GM23338 (cell line): Measurements from ENCODE around the gene STON2. TPM values are rescaled to one million over a fixed set of nuclear protein-coding genes. Genes with fewer than 3 reads are reported as not detected.

Source experiments
- ATAC-seq: fragments of 200-7000 bp; cut with Tn5 transposase; 3 replicates; pipeline ENCODE4 v1.9.1; 2020
- DNase-seq: peaks from one replicate; pipeline ENCODE4 v3.0.0-alpha.2; 2015; ENCODE audit warnings: low spot score
- H2AFZ ChIP-seq: fragments of 200-600 bp; sonication (generic); 2 replicates; pipeline ENCODE4 v1.8.0; 2016; ENCODE audit warnings: antibody characterized with exemption, mild to moderate bottlenecking, moderate library complexity
- H3F3A ChIP-seq: fragments of 200-600 bp; sonication (generic); replicated peaks from 2 replicates; pipeline ENCODE4 v1.8.0; 2017; ENCODE audit warnings: antibody characterized with exemption, mixed run types, low read depth
- H3K27ac ChIP-seq: fragments of 200-600 bp; sonication (generic); 2 replicates; pipeline ENCODE4 v1.6.1; 2016; ENCODE audit warnings: low read depth
- H3K27me3 ChIP-seq: fragments of 200-600 bp; sonication (generic); 2 replicates; pipeline ENCODE4 v1.8.0; 2016; ENCODE audit warnings: mild to moderate bottlenecking, mixed run types, moderate library complexity; ENCODE audit not compliant: insufficient read depth
- H3K36me3 ChIP-seq: fragments of 200-600 bp; sonication (generic); 2 replicates; pipeline ENCODE4 v1.8.0; 2016; ENCODE audit warnings: mild to moderate bottlenecking; ENCODE audit not compliant: insufficient read depth
- H3K4me1 ChIP-seq: fragments of 200-600 bp; sonication (generic); 2 replicates; pipeline ENCODE4 v1.8.0; 2016; ENCODE audit warnings: mild to moderate bottlenecking, moderate library complexity; ENCODE audit not compliant: insufficient read depth
- H3K4me2 ChIP-seq: fragments of 200-600 bp; sonication (generic); 2 replicates; pipeline ENCODE4 v1.7.1; 2017; ENCODE audit warnings: mixed run types
- H3K4me3 ChIP-seq: fragments of 200-600 bp; sonication (generic); 2 replicates; pipeline ENCODE4 v1.6.1; 2016; ENCODE audit warnings: mixed run types
- H3K79me2 ChIP-seq: fragments of 200-600 bp; sonication (generic); replicated peaks from 2 replicates; pipeline ENCODE4 v1.8.0; 2017; ENCODE audit warnings: mild to moderate bottlenecking; ENCODE audit not compliant: insufficient read depth
- H3K9me2 ChIP-seq: fragments of 200-600 bp; sonication (generic); 2 replicates; pipeline ENCODE4 v1.8.0; 2017; ENCODE audit not compliant: insufficient read depth
- H4K20me1 ChIP-seq: fragments of 200-600 bp; sonication (generic); replicated peaks from 2 replicates; pipeline ENCODE4 v1.8.0; 2017; ENCODE audit warnings: mild to moderate bottlenecking; ENCODE audit not compliant: insufficient read depth
- H3K27ac Mint-ChIP-seq: 2 replicates; pipeline ENCODE4 v1.8.0; 2020; ENCODE audit warnings: inconsistent platforms, mild to moderate bottlenecking, moderate library complexity, mixed read lengths
- H3K27me3 Mint-ChIP-seq: 3 replicates; pipeline ENCODE4 v1.8.0; 2022; ENCODE audit warnings: low read depth, mild to moderate bottlenecking, moderate library complexity, mixed read lengths, inconsistent platforms; ENCODE audit not compliant: insufficient read depth, poor library complexity
- H3K36me3 Mint-ChIP-seq: 3 replicates; pipeline ENCODE4 v1.8.0; 2021; ENCODE audit warnings: low read depth, mild to moderate bottlenecking, inconsistent platforms, moderate library complexity, mixed read lengths
- H3K4me1 Mint-ChIP-seq: 3 replicates; pipeline ENCODE4 v1.8.0; 2020; ENCODE audit warnings: mild to moderate bottlenecking, inconsistent platforms, mixed read lengths
- H3K4me3 Mint-ChIP-seq: 3 replicates; pipeline ENCODE4 v1.8.0; 2021; ENCODE audit warnings: moderate library complexity, mild to moderate bottlenecking, inconsistent platforms, mixed read lengths
- H3K9me3 Mint-ChIP-seq: 3 replicates; pipeline ENCODE4 v1.8.0; 2020; ENCODE audit warnings: moderate library complexity, mild to moderate bottlenecking, inconsistent platforms, mixed read lengths
- CREB1 ChIP-seq: fragments of 250-450 bp; sonication (Bioruptor Pico); IDR thresholded peaks from 2 replicates; pipeline ENCODE4 v1.5.0; 2020; ENCODE audit warnings: low read depth, mild to moderate bottlenecking, moderate library complexity
- JUNB ChIP-seq: IDR thresholded peaks from one replicate; pipeline ENCODE4 v1.6.1; 2016; ENCODE audit warnings: antibody characterized with exemption; ENCODE audit not compliant: unreplicated experiment
- POLR2AphosphoS5 ChIP-seq: IDR thresholded peaks from 2 replicates; pipeline ENCODE4 v1.6.1; 2016; ENCODE audit warnings: antibody characterized with exemption, low read depth
- ZNF331 ChIP-seq: fragments of 250-450 bp; sonication (Bioruptor Pico); IDR thresholded peaks from 2 replicates; pipeline ENCODE4 v1.5.0; 2020; ENCODE audit warnings: low read depth, mild to moderate bottlenecking, moderate library complexity
- polyA plus RNA-seq: library from polyadenylated mRNA; unstranded; fragments of >200 nt; fragmentation: Nextera tagmentation; extraction: Ambion mirVana; gene quantifications from 2 replicates; pipeline ENCODE4 v1.2.1, GENCODE V29; 2016
- total RNA-seq: library from RNA; depleted of rRNA; stranded (reverse); fragments of >200 nt; shearing (Covaris generic); gene quantifications from 2 replicates; pipeline ENCODE4 v1.2.3, GENCODE V29; 2014
- TF ChIP-seq, protein P1 (sequence below): IDR thresholded peaks from 2 replicates; pipeline ENCODE4 v1.6.1; 2016; ENCODE audit warnings: antibody characterized with exemption
- TF ChIP-seq, protein P2 (sequence below): IDR thresholded peaks from one replicate; pipeline ENCODE4 v1.6.1; 2018; ENCODE audit warnings: antibody characterized with exemption; ENCODE audit not compliant: unreplicated experiment
- TF ChIP-seq, protein P3 (sequence below): fragments of 250-450 bp; sonication (Bioruptor Pico); IDR thresholded peaks from 2 replicates; pipeline ENCODE4 v1.5.0; 2020; ENCODE audit warnings: mild to moderate bottlenecking, moderate library complexity

STON2 gene
- total and polyA plus RNA-seq, 2 experiments from 2014 or later, result 8.2 to 71.0 TPM

DNA sequence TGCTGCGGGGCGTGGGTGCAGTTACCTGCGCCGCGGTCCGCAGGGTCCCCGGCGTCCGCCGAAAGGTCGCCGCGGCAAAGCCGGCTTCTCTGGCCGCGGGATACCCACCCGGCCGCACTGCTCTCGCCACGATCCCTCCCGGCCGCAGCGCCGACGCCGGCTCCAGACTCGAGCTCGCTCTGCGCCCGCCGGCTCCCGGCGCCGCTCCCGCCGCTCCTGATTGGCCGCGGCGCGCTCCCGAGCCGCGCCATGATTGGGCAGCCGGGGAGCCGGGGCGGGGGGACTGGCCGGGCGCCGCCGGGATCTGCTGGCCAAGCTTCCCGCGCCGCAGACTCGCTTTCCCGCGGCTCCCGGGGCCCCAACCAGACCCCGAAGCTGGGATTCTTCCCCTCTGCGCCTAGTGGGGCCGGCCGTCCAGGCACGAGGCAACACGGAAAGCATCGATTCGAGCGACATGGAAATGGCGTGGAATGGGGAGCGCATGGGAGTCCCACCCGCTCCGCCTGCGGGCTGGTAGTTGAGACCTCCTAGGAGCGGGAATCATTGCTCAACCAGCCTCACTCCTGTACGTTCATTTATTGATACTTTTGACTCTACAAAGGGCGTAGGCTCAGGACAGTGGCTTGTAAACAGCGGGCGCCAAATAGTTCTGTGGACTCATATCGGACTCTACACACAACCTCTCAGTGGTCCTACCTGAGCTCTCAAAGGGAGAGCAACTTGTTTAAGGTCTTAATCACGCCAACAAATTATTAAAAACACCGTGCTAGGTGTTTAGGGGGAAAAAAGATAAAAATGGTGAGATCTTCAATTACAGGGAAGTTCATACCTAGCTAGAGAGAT is 36.4 kb upstream of the STON2 start:
- H3F3A ChIP-seq, result no peaks in the 10 kb centered on the region
- peak overlapping the region; percentile 100 for H2AFZ ChIP-seq
- ATAC-seq (peak; percentile 89), DNase-seq (peak; percentile 92)
- TF ChIP-seq JUNB (no peak), ZNF331 (no peak), CREB1 (no peak), POLR2AphosphoS5 (peak; percentile 79)
- TF ChIP-seq, protein P1, sequence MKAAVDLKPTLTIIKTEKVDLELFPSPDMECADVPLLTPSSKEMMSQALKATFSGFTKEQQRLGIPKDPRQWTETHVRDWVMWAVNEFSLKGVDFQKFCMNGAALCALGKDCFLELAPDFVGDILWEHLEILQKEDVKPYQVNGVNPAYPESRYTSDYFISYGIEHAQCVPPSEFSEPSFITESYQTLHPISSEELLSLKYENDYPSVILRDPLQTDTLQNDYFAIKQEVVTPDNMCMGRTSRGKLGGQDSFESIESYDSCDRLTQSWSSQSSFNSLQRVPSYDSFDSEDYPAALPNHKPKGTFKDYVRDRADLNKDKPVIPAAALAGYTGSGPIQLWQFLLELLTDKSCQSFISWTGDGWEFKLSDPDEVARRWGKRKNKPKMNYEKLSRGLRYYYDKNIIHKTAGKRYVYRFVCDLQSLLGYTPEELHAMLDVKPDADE, result no peak
- TF ChIP-seq, protein P2, sequence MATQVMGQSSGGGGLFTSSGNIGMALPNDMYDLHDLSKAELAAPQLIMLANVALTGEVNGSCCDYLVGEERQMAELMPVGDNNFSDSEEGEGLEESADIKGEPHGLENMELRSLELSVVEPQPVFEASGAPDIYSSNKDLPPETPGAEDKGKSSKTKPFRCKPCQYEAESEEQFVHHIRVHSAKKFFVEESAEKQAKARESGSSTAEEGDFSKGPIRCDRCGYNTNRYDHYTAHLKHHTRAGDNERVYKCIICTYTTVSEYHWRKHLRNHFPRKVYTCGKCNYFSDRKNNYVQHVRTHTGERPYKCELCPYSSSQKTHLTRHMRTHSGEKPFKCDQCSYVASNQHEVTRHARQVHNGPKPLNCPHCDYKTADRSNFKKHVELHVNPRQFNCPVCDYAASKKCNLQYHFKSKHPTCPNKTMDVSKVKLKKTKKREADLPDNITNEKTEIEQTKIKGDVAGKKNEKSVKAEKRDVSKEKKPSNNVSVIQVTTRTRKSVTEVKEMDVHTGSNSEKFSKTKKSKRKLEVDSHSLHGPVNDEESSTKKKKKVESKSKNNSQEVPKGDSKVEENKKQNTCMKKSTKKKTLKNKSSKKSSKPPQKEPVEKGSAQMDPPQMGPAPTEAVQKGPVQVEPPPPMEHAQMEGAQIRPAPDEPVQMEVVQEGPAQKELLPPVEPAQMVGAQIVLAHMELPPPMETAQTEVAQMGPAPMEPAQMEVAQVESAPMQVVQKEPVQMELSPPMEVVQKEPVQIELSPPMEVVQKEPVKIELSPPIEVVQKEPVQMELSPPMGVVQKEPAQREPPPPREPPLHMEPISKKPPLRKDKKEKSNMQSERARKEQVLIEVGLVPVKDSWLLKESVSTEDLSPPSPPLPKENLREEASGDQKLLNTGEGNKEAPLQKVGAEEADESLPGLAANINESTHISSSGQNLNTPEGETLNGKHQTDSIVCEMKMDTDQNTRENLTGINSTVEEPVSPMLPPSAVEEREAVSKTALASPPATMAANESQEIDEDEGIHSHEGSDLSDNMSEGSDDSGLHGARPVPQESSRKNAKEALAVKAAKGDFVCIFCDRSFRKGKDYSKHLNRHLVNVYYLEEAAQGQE, result no peak
- TF ChIP-seq, protein P3, sequence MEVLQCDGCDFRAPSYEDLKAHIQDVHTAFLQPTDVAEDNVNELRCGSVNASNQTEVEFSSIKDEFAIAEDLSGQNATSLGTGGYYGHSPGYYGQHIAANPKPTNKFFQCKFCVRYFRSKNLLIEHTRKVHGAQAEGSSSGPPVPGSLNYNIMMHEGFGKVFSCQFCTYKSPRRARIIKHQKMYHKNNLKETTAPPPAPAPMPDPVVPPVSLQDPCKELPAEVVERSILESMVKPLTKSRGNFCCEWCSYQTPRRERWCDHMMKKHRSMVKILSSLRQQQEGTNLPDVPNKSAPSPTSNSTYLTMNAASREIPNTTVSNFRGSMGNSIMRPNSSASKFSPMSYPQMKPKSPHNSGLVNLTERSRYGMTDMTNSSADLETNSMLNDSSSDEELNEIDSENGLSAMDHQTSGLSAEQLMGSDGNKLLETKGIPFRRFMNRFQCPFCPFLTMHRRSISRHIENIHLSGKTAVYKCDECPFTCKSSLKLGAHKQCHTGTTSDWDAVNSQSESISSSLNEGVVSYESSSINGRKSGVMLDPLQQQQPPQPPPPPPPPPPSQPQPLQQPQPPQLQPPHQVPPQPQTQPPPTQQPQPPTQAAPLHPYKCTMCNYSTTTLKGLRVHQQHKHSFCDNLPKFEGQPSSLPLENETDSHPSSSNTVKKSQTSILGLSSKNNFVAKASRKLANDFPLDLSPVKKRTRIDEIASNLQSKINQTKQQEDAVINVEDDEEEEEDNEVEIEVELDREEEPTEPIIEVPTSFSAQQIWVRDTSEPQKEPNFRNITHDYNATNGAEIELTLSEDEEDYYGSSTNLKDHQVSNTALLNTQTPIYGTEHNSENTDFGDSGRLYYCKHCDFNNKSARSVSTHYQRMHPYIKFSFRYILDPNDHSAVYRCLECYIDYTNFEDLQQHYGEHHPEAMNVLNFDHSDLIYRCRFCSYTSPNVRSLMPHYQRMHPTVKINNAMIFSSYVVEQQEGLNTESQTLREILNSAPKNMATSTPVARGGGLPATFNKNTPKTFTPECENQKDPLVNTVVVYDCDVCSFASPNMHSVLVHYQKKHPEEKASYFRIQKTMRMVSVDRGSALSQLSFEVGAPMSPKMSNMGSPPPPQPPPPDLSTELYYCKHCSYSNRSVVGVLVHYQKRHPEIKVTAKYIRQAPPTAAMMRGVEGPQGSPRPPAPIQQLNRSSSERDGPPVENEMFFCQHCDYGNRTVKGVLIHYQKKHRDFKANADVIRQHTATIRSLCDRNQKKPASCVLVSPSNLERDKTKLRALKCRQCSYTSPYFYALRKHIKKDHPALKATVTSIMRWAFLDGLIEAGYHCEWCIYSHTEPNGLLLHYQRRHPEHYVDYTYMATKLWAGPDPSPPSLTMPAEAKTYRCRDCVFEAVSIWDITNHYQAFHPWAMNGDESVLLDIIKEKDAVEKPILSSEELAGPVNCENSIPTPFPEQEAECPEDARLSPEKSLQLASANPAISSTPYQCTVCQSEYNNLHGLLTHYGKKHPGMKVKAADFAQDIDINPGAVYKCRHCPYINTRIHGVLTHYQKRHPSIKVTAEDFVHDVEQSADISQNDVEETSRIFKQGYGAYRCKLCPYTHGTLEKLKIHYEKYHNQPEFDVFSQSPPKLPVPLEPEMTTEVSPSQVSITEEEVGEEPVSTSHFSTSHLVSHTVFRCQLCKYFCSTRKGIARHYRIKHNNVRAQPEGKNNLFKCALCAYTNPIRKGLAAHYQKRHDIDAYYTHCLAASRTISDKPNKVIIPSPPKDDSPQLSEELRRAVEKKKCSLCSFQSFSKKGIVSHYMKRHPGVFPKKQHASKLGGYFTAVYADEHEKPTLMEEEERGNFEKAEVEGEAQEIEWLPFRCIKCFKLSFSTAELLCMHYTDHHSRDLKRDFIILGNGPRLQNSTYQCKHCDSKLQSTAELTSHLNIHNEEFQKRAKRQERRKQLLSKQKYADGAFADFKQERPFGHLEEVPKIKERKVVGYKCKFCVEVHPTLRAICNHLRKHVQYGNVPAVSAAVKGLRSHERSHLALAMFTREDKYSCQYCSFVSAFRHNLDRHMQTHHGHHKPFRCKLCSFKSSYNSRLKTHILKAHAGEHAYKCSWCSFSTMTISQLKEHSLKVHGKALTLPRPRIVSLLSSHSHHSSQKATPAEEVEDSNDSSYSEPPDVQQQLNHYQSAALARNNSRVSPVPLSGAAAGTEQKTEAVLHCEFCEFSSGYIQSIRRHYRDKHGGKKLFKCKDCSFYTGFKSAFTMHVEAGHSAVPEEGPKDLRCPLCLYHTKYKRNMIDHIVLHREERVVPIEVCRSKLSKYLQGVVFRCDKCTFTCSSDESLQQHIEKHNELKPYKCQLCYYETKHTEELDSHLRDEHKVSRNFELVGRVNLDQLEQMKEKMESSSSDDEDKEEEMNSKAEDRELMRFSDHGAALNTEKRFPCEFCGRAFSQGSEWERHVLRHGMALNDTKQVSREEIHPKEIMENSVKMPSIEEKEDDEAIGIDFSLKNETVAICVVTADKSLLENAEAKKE (CRISPR knock-in tag), result no peak
- H3K4me1 ChIP-seq, result peaks cover 28% of the 10 kb centered on the region
- H3K27me3 ChIP-seq, result peaks cover 25% of the 10 kb centered on the region
- peak overlapping the region; percentile 83 for H3K4me2 ChIP-seq
- no peaks in the 10 kb centered on the region for H3K36me3 ChIP-seq
- peaks cover 42% of the 10 kb centered on the region for H3K4me1 Mint-ChIP-seq
- H4K20me1 ChIP-seq, result 0 out of 2 replicates have a peak, but pooled peaks cover 4% of the 10 kb centered on the region
- peaks cover 12% of the 10 kb centered on the region for H3K27me3 Mint-ChIP-seq
- H3K79me2 ChIP-seq, result peaks cover 34% of the 10 kb centered on the region
- no peaks in the 10 kb centered on the region for H3K9me2 ChIP-seq
- peak overlapping the region; percentile 73 for H3K4me3 ChIP-seq
- H3K9me3 Mint-ChIP-seq, result no peaks in the 10 kb centered on the region; the same call in 2 of the 3 replicates
- H3K27ac Mint-ChIP-seq, result no peak overlapping the region
- peaks cover 9% of the 10 kb centered on the region; the same call in 2 of the 3 replicates for H3K36me3 Mint-ChIP-seq
- H3K27ac ChIP-seq, result no peak overlapping the region
- H3K4me3 Mint-ChIP-seq, result peak overlapping the region; percentile 80
